Transverse colon (tissue), 4 donors: ENCODE measurements around the gene FNDC3B.

Experiments used
- CTCF ChIP-seq, 5 experiments: fragments of 200-600 bp in 3 of 5; fragments of 450-650 bp in 2 of 5; sonication (generic) in 3 of 5; IDR thresholded peaks; 1 replicate in 2 of 5; 2 replicates in 3 of 5; pipeline ENCODE4 v1.5.1; 2016 to 2017; ENCODE audit warnings: antibody characterized with exemption in 5 of 5, inconsistent platforms in 3 of 5, mild to moderate bottlenecking in 2 of 5, moderate library complexity in 1 of 5
- EP300 ChIP-seq: sonication (generic); formaldehyde crosslinking; IDR thresholded peaks from one replicate; pipeline ENCODE4 v1.6.1; 2017; ENCODE audit warnings: antibody characterized with exemption, low read depth
- POLR2A ChIP-seq: fragments of 450-650 bp; IDR thresholded peaks from one replicate; pipeline ENCODE4 v1.6.1; 2016; ENCODE audit warnings: antibody characterized with exemption, mild to moderate bottlenecking, moderate library complexity
- POLR2AphosphoS5 ChIP-seq, 3 donors: sonication (generic); formaldehyde crosslinking; IDR thresholded peaks; one replicate each; pipeline ENCODE4 v1.6.1; 2016; ENCODE audit warnings: antibody characterized with exemption in 3 of 3

GRCh38 chr3:172163320-172163719 lies 123.9 kb downstream of the FNDC3B start:
- TF ChIP-seq CTCF (IDR thresholded peaks at IDR 0.05) (no peak), EP300 (no peak), POLR2A (no peak), POLR2AphosphoS5 (IDR thresholded peaks at IDR 0.05) (no peak)
